B cell (primary cell): ENCODE measurements around the gene RUFY3.

Source experiments
- EZH2 ChIP-seq: IDR thresholded peaks from 2 replicates; pipeline ENCODE4 v1.6.1; 2012; ENCODE audit warnings: borderline replicate concordance, low read depth, mild to moderate bottlenecking, moderate library complexity, low read length; ENCODE audit not compliant: insufficient read depth, poor library complexity, severe bottlenecking
- TF ChIP-seq, protein P1 (sequence below): fragments of 200-600 bp; IDR thresholded peaks from one replicate; pipeline ENCODE4 v1.8.0; 2022; ENCODE audit warnings: antibody characterized with exemption, mild to moderate bottlenecking

DNA sequence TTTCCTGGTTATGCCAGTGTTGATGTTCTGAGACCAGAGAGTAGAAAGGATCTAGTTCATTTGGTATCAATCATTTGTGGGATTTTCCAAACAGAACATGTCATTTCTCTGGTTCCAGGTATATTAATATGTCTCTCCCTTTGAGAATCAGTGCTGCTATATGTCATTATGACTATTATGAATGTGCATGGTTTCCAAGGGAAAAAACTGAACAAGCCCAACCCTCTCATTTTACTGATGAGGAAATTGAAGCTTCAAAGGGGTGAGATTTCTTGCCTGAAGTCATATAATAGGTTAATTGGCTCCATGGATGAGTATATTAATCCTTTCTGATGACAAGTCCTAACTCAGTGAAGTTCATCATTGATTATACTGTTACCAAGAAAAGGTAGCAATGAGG is 31.9 kb downstream of the RUFY3 start:
- TF ChIP-seq, protein P1, sequence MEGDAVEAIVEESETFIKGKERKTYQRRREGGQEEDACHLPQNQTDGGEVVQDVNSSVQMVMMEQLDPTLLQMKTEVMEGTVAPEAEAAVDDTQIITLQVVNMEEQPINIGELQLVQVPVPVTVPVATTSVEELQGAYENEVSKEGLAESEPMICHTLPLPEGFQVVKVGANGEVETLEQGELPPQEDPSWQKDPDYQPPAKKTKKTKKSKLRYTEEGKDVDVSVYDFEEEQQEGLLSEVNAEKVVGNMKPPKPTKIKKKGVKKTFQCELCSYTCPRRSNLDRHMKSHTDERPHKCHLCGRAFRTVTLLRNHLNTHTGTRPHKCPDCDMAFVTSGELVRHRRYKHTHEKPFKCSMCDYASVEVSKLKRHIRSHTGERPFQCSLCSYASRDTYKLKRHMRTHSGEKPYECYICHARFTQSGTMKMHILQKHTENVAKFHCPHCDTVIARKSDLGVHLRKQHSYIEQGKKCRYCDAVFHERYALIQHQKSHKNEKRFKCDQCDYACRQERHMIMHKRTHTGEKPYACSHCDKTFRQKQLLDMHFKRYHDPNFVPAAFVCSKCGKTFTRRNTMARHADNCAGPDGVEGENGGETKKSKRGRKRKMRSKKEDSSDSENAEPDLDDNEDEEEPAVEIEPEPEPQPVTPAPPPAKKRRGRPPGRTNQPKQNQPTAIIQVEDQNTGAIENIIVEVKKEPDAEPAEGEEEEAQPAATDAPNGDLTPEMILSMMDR: no peak
- no peak for TF ChIP-seq EZH2
